Thyroid gland (tissue), 4 donors: ENCODE results near the gene PLXNA1.

Experiments
- POLR2A ChIP-seq, 2 donors: fragments of 450-650 bp; IDR thresholded peaks; one replicate each; pipeline ENCODE4 v1.6.1; 2017; ENCODE audit warnings: antibody characterized with exemption in 2 of 2, mild to moderate bottlenecking in 2 of 2, moderate library complexity in 1 of 2
- TF ChIP-seq, protein P1 (sequence below), 6 experiments: fragments of 200-600 bp in 3 of 6; fragments of 450-650 bp in 3 of 6; sonication (generic) in 3 of 6; IDR thresholded peaks; one replicate each; pipeline ENCODE4 v1.5.1; 2016 to 2019; ENCODE audit warnings: antibody characterized with exemption in 6 of 6, mild to moderate bottlenecking in 2 of 6, inconsistent platforms in 1 of 6, moderate library complexity in 1 of 6

- TF ChIP-seq, protein P1, sequence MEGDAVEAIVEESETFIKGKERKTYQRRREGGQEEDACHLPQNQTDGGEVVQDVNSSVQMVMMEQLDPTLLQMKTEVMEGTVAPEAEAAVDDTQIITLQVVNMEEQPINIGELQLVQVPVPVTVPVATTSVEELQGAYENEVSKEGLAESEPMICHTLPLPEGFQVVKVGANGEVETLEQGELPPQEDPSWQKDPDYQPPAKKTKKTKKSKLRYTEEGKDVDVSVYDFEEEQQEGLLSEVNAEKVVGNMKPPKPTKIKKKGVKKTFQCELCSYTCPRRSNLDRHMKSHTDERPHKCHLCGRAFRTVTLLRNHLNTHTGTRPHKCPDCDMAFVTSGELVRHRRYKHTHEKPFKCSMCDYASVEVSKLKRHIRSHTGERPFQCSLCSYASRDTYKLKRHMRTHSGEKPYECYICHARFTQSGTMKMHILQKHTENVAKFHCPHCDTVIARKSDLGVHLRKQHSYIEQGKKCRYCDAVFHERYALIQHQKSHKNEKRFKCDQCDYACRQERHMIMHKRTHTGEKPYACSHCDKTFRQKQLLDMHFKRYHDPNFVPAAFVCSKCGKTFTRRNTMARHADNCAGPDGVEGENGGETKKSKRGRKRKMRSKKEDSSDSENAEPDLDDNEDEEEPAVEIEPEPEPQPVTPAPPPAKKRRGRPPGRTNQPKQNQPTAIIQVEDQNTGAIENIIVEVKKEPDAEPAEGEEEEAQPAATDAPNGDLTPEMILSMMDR (IDR thresholded peaks at IDR 0.05), result peak in 4 of 6 experiments; percentile 28 to 50 (median 45)
- peak in 1 of 2 donors; percentile 55 for TF ChIP-seq POLR2A (IDR thresholded peaks at IDR 0.05)
These were observed 19.6 kb downstream of the PLXNA1 start for GRCh38 chr3:127002195-127003174.
